ENCODE data around the gene WFIKKN2.

WFIKKN2 gene

GRCh38 chr17:50843150-50843905 is 7.9 kb downstream of the WFIKKN2 start:
- Histone ChIP-seq H3K27ac (no peak overlapping the region), H3K9me3 (ENCODE audit: control insufficient read depth, low read length) (no peaks in the 10 kb centered on the region), H3K27me3 (ENCODE audit: control insufficient read depth, insufficient read depth, low read length) (no peaks in the 10 kb centered on the region), H3K9ac (no peak overlapping the region), H3K79me2 (no peaks in the 10 kb centered on the region), H2AFZ (no peak overlapping the region), H3K36me3 (ENCODE audit: control insufficient read depth, insufficient read depth, low read length) (no peaks in the 10 kb centered on the region), H3K4me1 (no peaks in the 10 kb centered on the region), H3K4me2 (ENCODE audit: low read length) (no peak overlapping the region), H3K4me3 (ENCODE audit: low read depth, low read length) (no peak overlapping the region)
- TF ChIP-seq CTCF (IDR thresholded peaks at IDR 0.05): no peak

DNA sequence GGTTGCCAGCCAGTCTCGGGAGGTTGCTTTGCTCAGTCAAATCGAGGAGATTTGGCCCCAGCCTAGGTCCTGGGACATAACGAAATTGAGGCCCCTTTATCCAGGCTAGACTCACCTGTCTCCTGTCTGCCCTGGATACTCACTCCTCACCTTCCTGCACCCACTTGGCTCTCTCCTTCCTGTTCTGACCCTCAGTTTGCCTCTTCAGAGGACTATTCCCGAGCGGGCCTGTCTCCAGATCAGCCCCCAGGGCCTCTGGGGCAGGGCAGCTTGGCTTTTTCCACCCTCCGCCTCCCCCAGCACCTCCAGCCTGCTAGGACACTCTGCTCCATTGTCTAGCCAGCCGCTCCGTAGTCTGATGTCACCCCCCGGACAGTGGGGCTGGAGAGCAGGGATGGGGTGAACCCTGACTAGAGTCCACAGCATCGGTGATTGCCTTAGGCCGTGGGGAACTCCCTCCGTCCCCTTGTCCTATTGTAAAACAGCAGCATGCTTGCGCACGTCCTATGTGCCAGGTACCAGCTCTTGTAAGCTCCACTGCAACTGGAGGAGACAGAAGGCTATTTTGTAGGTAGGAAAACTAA is 8.8 kb downstream of the WFIKKN2 start:
- no peaks in the 10 kb centered on the region for H3K79me2 ChIP-seq
- no peaks in the 10 kb centered on the region for H3K27me3 ChIP-seq (ENCODE audit: control insufficient read depth, insufficient read depth, low read length)
- no peak overlapping the region for H3K27ac ChIP-seq
- no peaks in the 10 kb centered on the region for H3K9me3 ChIP-seq (ENCODE audit: control insufficient read depth, low read length)
- H2AFZ ChIP-seq: no peak overlapping the region
- H3K4me2 ChIP-seq (ENCODE audit: low read length): no peak overlapping the region
- no peak for TF ChIP-seq CTCF (IDR thresholded peaks at IDR 0.05)
- H3K4me3 ChIP-seq (ENCODE audit: low read depth, low read length): no peak overlapping the region
- no peak overlapping the region for H3K9ac ChIP-seq
- no peaks in the 10 kb centered on the region for H3K36me3 ChIP-seq (ENCODE audit: control insufficient read depth, insufficient read depth, low read length)
- no peaks in the 10 kb centered on the region for H3K4me1 ChIP-seq

DNA sequence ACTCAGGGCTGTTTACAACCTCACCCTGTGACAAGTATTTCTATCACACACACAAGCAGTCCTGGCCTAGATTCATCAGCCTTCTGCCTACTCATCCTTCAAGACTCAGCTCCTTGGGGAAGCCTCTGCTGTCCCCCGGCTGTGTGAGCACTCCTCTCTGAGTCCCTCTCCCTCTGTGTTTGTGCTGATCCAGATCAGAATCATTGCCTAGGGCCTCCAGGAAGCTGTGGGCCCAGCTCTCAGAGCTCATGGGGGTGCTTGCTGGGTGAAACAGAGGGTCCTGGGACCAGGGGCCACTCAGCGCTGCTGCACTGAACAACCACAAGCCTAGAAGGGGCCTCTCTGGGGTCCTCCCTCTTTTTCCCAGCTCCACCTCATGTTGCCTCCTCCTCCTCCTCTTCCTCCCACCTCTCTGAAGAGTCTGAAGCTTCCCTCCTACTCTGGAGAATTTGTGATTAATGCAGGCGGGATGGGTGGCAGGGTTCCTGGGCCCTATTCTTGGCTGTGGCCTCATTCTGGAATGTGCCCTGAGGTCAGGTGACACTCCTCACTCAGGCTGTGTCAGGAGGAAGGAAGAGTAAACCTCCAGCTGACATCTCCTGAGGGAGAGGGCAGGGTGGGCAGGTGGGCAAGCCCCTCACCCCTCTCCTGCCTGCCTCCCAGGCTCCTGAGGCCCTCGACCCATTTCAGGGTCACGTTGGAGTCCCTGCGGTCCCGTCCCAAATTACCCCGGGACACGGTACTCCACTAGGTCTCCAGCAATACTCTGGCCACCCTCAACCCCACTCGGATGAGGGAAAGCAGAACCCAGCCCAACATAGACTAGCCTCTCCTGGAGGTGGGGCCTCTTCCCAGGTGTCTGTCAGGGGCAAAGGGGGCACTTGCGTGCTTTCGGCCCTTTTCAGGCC is 10.1 kb downstream of the WFIKKN2 start:
- H3K4me2 ChIP-seq (ENCODE audit: low read length): no peak overlapping the region
- no peak overlapping the region for H3K27ac ChIP-seq
- H3K79me2 ChIP-seq: no peaks in the 10 kb centered on the region
- no peaks in the 10 kb centered on the region for H3K9me3 ChIP-seq (ENCODE audit: control insufficient read depth, low read length)
- H3K4me1 ChIP-seq: no peaks in the 10 kb centered on the region
- H3K36me3 ChIP-seq (ENCODE audit: control insufficient read depth, insufficient read depth, low read length): no peaks in the 10 kb centered on the region
- H3K27me3 ChIP-seq (ENCODE audit: control insufficient read depth, insufficient read depth, low read length): no peaks in the 10 kb centered on the region
- H3K4me3 ChIP-seq (ENCODE audit: low read depth, low read length): no peak overlapping the region
- TF ChIP-seq CTCF (IDR thresholded peaks at IDR 0.05): no peak
- no peak overlapping the region for H3K9ac ChIP-seq
- no peak overlapping the region for H2AFZ ChIP-seq

GRCh38 chr17:50847566-50847965 is 12.2 kb downstream of the WFIKKN2 start:
- Histone ChIP-seq H3K79me2 (peaks cover 2% of the 10 kb centered on the region), H3K9ac (no peak overlapping the region), H3K4me1 (no peaks in the 10 kb centered on the region), H3K9me3 (ENCODE audit: control insufficient read depth, low read length) (no peaks in the 10 kb centered on the region), H3K27ac (no peak overlapping the region), H2AFZ (no peak overlapping the region), H3K36me3 (ENCODE audit: control insufficient read depth, insufficient read depth, low read length) (no peaks in the 10 kb centered on the region), H3K4me3 (ENCODE audit: low read depth, low read length) (no peak overlapping the region), H3K27me3 (ENCODE audit: control insufficient read depth, insufficient read depth, low read length) (no peaks in the 10 kb centered on the region), H3K4me2 (ENCODE audit: low read length) (no peak overlapping the region)
- no peak for TF ChIP-seq CTCF (IDR thresholded peaks at IDR 0.05)
